ENCODE measurements around the gene JUN.

- TF ChIP-seq, protein P1, sequence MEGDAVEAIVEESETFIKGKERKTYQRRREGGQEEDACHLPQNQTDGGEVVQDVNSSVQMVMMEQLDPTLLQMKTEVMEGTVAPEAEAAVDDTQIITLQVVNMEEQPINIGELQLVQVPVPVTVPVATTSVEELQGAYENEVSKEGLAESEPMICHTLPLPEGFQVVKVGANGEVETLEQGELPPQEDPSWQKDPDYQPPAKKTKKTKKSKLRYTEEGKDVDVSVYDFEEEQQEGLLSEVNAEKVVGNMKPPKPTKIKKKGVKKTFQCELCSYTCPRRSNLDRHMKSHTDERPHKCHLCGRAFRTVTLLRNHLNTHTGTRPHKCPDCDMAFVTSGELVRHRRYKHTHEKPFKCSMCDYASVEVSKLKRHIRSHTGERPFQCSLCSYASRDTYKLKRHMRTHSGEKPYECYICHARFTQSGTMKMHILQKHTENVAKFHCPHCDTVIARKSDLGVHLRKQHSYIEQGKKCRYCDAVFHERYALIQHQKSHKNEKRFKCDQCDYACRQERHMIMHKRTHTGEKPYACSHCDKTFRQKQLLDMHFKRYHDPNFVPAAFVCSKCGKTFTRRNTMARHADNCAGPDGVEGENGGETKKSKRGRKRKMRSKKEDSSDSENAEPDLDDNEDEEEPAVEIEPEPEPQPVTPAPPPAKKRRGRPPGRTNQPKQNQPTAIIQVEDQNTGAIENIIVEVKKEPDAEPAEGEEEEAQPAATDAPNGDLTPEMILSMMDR (IDR thresholded peaks at IDR 0.05) = no peak
- TF ChIP-seq POLR2A (IDR thresholded peaks at IDR 0.05) (no peak), POLR2AphosphoS5 (IDR thresholded peaks at IDR 0.05) (no peak), EP300 (IDR thresholded peaks at IDR 0.05) (no peak)
Observed at GRCh38 chr1:58754683-58755467, 29.0 kb downstream of the JUN start.
